Right atrium auricular region (tissue), 2 donors: ENCODE measurements around the gene CSTF2. TPM values are rescaled to one million over a fixed set of nuclear protein-coding genes. Genes with fewer than 3 reads are reported as not detected.

Experiments used
- DNase-seq: peaks from one replicate; pipeline ENCODE4 v3.0.0-alpha.2; 2019; ENCODE audit warnings: low spot score
- H3K27ac ChIP-seq, 2 donors: fragments of 200-600 bp; sonication (generic); 1 replicate in 1 of 2; 2 replicates in 1 of 2; pipeline ENCODE4 v1.5.1; 2016 to 2019
- H3K27me3 ChIP-seq, 2 donors: fragments of 200-600 bp; sonication (generic); one replicate each; pipeline versions ENCODE4 v1.5.1 to v1.6.0; 2017 to 2019
- H3K36me3 ChIP-seq: fragments of 200-600 bp; sonication (generic); one replicate; pipeline ENCODE4 v1.5.1; 2016
- H3K4me1 ChIP-seq, 2 donors: fragments of 200-600 bp; sonication (generic); one replicate each; pipeline versions ENCODE4 v1.5.1 to v1.6.0; 2017 to 2019
- H3K4me3 ChIP-seq, 2 donors: fragments of 200-600 bp; sonication (generic); 1 replicate in 1 of 2; 2 replicates in 1 of 2; pipeline ENCODE4 v1.5.1; 2017 to 2019; ENCODE audit warnings: mild to moderate bottlenecking in 1 of 2, moderate library complexity in 1 of 2
- H3K9me3 ChIP-seq, 2 donors: fragments of 200-600 bp; sonication (generic); one replicate each; pipeline ENCODE4 v1.5.1; 2019
- total RNA-seq, 2 donors: library from RNA; depleted of rRNA; stranded (reverse); fragments of >200 nt; gene quantifications; one replicate each; pipeline ENCODE4 v1.1.0, GENCODE V29; 2016
- TF ChIP-seq, protein P1 (sequence below), 2 donors: fragments of 200-600 bp; sonication (generic); IDR thresholded peaks; one replicate each; pipeline ENCODE4 v1.5.1; 2019; ENCODE audit warnings: antibody characterized with exemption in 2 of 2

Gene CSTF2
- total RNA-seq, 2 donors from 2014 or later: 3.6 to 5.3 TPM

GRCh38 chrX:100830143-100830542 is 10.0 kb downstream of the CSTF2 start:
- H3K27ac ChIP-seq: no peak overlapping the region
- H3K27me3 ChIP-seq: no peaks in the 10 kb centered on the region
- no peaks in the 10 kb centered on the region for H3K4me1 ChIP-seq
- no peaks in the 10 kb centered on the region for H3K36me3 ChIP-seq
- no peak overlapping the region for H3K4me3 ChIP-seq
- H3K9me3 ChIP-seq: no peaks in the 10 kb centered on the region
- TF ChIP-seq, protein P1, sequence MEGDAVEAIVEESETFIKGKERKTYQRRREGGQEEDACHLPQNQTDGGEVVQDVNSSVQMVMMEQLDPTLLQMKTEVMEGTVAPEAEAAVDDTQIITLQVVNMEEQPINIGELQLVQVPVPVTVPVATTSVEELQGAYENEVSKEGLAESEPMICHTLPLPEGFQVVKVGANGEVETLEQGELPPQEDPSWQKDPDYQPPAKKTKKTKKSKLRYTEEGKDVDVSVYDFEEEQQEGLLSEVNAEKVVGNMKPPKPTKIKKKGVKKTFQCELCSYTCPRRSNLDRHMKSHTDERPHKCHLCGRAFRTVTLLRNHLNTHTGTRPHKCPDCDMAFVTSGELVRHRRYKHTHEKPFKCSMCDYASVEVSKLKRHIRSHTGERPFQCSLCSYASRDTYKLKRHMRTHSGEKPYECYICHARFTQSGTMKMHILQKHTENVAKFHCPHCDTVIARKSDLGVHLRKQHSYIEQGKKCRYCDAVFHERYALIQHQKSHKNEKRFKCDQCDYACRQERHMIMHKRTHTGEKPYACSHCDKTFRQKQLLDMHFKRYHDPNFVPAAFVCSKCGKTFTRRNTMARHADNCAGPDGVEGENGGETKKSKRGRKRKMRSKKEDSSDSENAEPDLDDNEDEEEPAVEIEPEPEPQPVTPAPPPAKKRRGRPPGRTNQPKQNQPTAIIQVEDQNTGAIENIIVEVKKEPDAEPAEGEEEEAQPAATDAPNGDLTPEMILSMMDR (IDR thresholded peaks at IDR 0.05): no peak
- no peak for DNase-seq

- H3K9me3 ChIP-seq: no peaks in the 10 kb centered on the region
- TF ChIP-seq, protein P1 (IDR thresholded peaks at IDR 0.05): no peak
- no peaks in the 10 kb centered on the region for H3K4me1 ChIP-seq
- DNase-seq: no peak
- no peak overlapping the region for H3K4me3 ChIP-seq
- no peak overlapping the region for H3K27ac ChIP-seq
- no peaks in the 10 kb centered on the region for H3K36me3 ChIP-seq
- H3K27me3 ChIP-seq: no peaks in the 10 kb centered on the region
These were observed 10.4 kb downstream of the CSTF2 start for GRCh38 chrX:100830547-100830946.

DNA sequence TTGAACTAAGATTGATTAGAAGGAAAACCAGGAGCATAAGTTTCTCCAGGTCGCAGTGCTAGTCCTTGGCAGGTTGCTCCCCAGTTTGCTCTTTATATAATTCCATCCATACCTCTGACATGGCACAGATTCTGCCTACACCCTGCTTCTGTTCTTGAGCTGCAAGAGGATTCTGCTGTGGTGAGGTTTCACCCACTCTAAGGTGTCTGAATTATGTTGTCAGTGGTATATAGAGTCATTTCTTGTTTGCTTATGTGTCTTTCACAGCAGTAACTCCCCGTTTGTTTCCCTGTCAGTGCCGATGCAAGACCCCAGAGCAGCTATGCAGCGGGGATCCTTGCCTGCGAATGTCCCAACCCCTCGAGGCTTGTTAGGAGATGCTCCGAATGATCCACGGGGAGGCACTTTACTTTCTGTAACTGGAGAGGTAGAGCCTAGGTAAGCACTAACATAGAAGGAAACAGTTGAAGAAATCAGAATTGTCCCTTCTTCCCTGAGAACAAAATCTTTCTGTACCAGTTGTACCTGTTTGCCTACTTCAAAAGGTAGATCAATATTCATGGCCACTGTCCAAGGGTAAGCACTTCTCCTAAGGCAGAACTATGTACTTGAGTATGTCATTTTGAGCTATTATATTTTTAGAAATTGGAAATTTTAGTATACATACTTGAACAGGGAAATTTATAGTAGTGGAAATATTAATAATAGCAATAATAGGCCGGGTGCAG is 11.2 kb downstream of the CSTF2 start:
- no peaks in the 10 kb centered on the region for H3K4me1 ChIP-seq

DNA sequence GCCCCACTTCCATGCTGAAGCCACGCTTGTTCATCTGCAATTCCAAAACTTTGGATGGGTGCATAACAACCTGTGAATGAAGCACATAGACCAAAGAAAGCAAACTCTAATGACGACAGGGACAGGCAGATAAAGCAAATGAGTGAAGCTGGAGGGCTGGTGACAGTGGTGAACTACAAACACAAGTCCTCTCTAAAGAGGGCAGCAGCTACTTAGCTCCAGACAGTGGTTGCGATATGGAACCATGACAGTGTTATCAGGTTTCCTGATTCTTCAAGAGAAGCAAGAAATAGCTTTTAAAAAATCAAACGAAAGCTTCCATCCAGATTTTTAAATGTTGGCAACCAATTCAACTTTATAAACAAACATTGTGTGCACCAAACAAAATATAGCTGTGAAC is 30.1 kb downstream of the CSTF2 start:
- Histone ChIP-seq H3K9me3 (no peaks in the 10 kb centered on the region), H3K27ac (no peak overlapping the region), H3K4me3 (no peak overlapping the region), H3K27me3 (no peaks in the 10 kb centered on the region), H3K36me3 (no peaks in the 10 kb centered on the region), H3K4me1 (no peaks in the 10 kb centered on the region)
- TF ChIP-seq, protein P1 (IDR thresholded peaks at IDR 0.05): no peak
- DNase-seq: no peak

More for the DNA sequence above, 11.2 kb downstream of the CSTF2 start:
- Histone ChIP-seq H3K27me3 (no peaks in the 10 kb centered on the region), H3K4me3 (no peak overlapping the region), H3K9me3 (no peaks in the 10 kb centered on the region), H3K27ac (no peak overlapping the region), H3K36me3 (no peaks in the 10 kb centered on the region)
- TF ChIP-seq, protein P1 (IDR thresholded peaks at IDR 0.05): no peak
- DNase-seq: no peak

DNA sequence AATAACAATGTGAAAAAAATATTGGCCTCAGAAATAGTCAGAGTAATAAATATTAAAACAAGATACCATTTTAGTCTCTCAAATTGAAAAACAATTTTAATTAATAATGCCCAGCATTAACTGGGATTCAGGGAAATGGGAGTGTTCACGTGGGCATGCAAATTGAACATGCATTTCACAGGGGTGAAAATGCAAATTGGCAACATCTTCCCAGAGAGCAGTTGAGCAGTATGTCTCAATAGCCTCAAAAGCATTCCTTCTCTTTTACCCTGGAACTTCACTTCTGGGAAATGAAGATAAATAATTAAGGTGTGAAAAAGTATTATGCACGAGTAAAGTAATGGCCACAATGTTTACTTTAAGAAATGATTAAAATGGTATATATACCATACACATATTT is 32.6 kb downstream of the CSTF2 start:
- Histone ChIP-seq H3K4me3 (no peak overlapping the region), H3K36me3 (no peaks in the 10 kb centered on the region), H3K4me1 (no peaks in the 10 kb centered on the region), H3K9me3 (no peaks in the 10 kb centered on the region), H3K27me3 (no peaks in the 10 kb centered on the region), H3K27ac (no peak overlapping the region)
- TF ChIP-seq, protein P1 (IDR thresholded peaks at IDR 0.05): no peak
- no peak for DNase-seq
